Activated CD8-positive, alpha-beta memory T cell treated with anti-CD3 and anti-CD28 coated beads, Interleukin-2, amount 10 ng/mL, durations not matched to agents 7 days and 5 days (primary cell): Measurements from ENCODE around the gene PTPRN2. TPM values are rescaled to one million over a fixed set of nuclear protein-coding genes. Genes with fewer than 3 reads are reported as not detected.

ENCODE experiments used
- ATAC-seq: fragments of 150-1000 bp; cut with Tn5 transposase; one replicate; pipeline ENCODE4 v1.10.0; 2021; ENCODE audit warnings: moderate library complexity
- CTCF ChIA-PET: fragments of 350-600 bp; sonication (Branson Sonifier 250); formaldehyde crosslinking; loops from one replicate; lab custom pipeline; 2021; ENCODE audit warnings: antibody characterized with exemption; lab: Charles Lee
- DNase-seq: peaks from one replicate; pipeline ENCODE4 v3.0.0-alpha.2; 2020
- H3K27ac Mint-ChIP-seq: one replicate; pipeline ENCODE4 v1.8.0; 2021; ENCODE audit warnings: mild to moderate bottlenecking, mixed read lengths
- H3K27me3 Mint-ChIP-seq: one replicate; pipeline ENCODE4 v1.8.0; 2021; ENCODE audit warnings: mixed read lengths
- H3K36me3 Mint-ChIP-seq: one replicate; pipeline ENCODE4 v1.8.0; 2021; ENCODE audit warnings: mild to moderate bottlenecking, mixed read lengths
- H3K4me1 Mint-ChIP-seq: one replicate; pipeline ENCODE4 v1.8.0; 2021; ENCODE audit warnings: mixed read lengths
- H3K4me3 Mint-ChIP-seq: one replicate; pipeline ENCODE4 v1.8.0; 2021; ENCODE audit warnings: mild to moderate bottlenecking, moderate library complexity, mixed read lengths
- H3K9me3 Mint-ChIP-seq: one replicate; pipeline ENCODE4 v1.8.0; 2022; ENCODE audit warnings: low read depth, mixed read lengths
- total RNA-seq, 2 experiments: library from RNA; stranded (reverse); gene quantifications; one replicate each; pipeline ENCODE4 v1.2.3, GENCODE V29; 2021

The PTPRN2 gene
- total RNA-seq, 2 experiments from 2014 or later: 3.2 to 5.7 TPM

- H3K9me3 Mint-ChIP-seq: no peaks in the 10 kb centered on the region
- H3K27me3 Mint-ChIP-seq: no peaks in the 10 kb centered on the region
- ATAC-seq: no peak
- H3K27ac Mint-ChIP-seq: no peak overlapping the region
- H3K4me3 Mint-ChIP-seq: no peak overlapping the region
- CTCF ChIA-PET: interaction anchor here (1.1 to 1.7 kb wide), 2 partner anchors 12 to 15 kb away, joined by 3 to 4 read pairs; no protein-coding TSS in a partner anchor
- H3K36me3 Mint-ChIP-seq: no peaks in the 10 kb centered on the region
- no peaks in the 10 kb centered on the region for H3K4me1 Mint-ChIP-seq
- DNase-seq: no peak
Observed at GRCh38 chr7:158024351-158024715, 563.3 kb downstream of the PTPRN2 start.

- Mint-ChIP-seq H3K4me1 (no peaks in the 10 kb centered on the region), H3K9me3 (no peaks in the 10 kb centered on the region), H3K27me3 (no peaks in the 10 kb centered on the region), H3K27ac (no peak overlapping the region), H3K4me3 (no peak overlapping the region), H3K36me3 (no peaks in the 10 kb centered on the region)
- CTCF ChIA-PET: interaction anchor here (1.1 kb wide), 1 partner anchor 12 kb away, joined by 3 read pairs; no protein-coding TSS in a partner anchor
- DNase-seq (no peak), ATAC-seq (no peak)
Observed at GRCh38 chr7:158023681-158024350, 563.8 kb downstream of the PTPRN2 start.

GRCh38 chr7:158023157-158023556, 564.5 kb downstream of the PTPRN2 start:
- H3K27ac Mint-ChIP-seq: no peak overlapping the region
- no peaks in the 10 kb centered on the region for H3K4me1 Mint-ChIP-seq
- H3K9me3 Mint-ChIP-seq: no peaks in the 10 kb centered on the region
- no peak for DNase-seq
- H3K36me3 Mint-ChIP-seq: no peaks in the 10 kb centered on the region
- H3K4me3 Mint-ChIP-seq: no peak overlapping the region
- CTCF ChIA-PET: no interaction called here
- no peak for ATAC-seq
- no peaks in the 10 kb centered on the region for H3K27me3 Mint-ChIP-seq

GRCh38 chr7:158022601-158023000, 565.0 kb downstream of the PTPRN2 start:
- no peaks in the 10 kb centered on the region for H3K9me3 Mint-ChIP-seq

GRCh38 chr7:158021836-158022235, 565.8 kb downstream of the PTPRN2 start:
- DNase-seq (no peak), ATAC-seq (no peak)
- H3K4me3 Mint-ChIP-seq: no peak overlapping the region
- no peaks in the 10 kb centered on the region for H3K27me3 Mint-ChIP-seq
- no peaks in the 10 kb centered on the region for H3K36me3 Mint-ChIP-seq
- no peaks in the 10 kb centered on the region for H3K9me3 Mint-ChIP-seq
- H3K4me1 Mint-ChIP-seq: no peaks in the 10 kb centered on the region
- no peak overlapping the region for H3K27ac Mint-ChIP-seq
- CTCF ChIA-PET: no interaction called here

More at GRCh38 chr7:158022601-158023000, 565.0 kb downstream of the PTPRN2 start:
- ATAC-seq (no peak), DNase-seq (no peak)
- CTCF ChIA-PET: no interaction called here
- no peaks in the 10 kb centered on the region for H3K36me3 Mint-ChIP-seq
- H3K27ac Mint-ChIP-seq: no peak overlapping the region
- no peaks in the 10 kb centered on the region for H3K27me3 Mint-ChIP-seq
- H3K4me3 Mint-ChIP-seq: no peak overlapping the region
- no peaks in the 10 kb centered on the region for H3K4me1 Mint-ChIP-seq

GRCh38 chr7:158020706-158021095, 566.9 kb downstream of the PTPRN2 start:
- no peak overlapping the region for H3K4me3 Mint-ChIP-seq
- no peaks in the 10 kb centered on the region for H3K36me3 Mint-ChIP-seq
- no peaks in the 10 kb centered on the region for H3K9me3 Mint-ChIP-seq
- H3K4me1 Mint-ChIP-seq: no peaks in the 10 kb centered on the region
- no peak overlapping the region for H3K27ac Mint-ChIP-seq
- ATAC-seq (no peak), DNase-seq (no peak)
- H3K27me3 Mint-ChIP-seq: no peaks in the 10 kb centered on the region
- CTCF ChIA-PET: no interaction called here

GRCh38 chr7:158019726-158020705, 567.6 kb downstream of the PTPRN2 start:
- CTCF ChIA-PET: no interaction called here
- Mint-ChIP-seq H3K4me3 (no peak overlapping the region), H3K9me3 (no peaks in the 10 kb centered on the region), H3K36me3 (no peaks in the 10 kb centered on the region), H3K27ac (no peak overlapping the region), H3K27me3 (no peaks in the 10 kb centered on the region), H3K4me1 (no peaks in the 10 kb centered on the region)
- DNase-seq (no peak), ATAC-seq (no peak)

GRCh38 chr7:158018971-158019645, 568.5 kb downstream of the PTPRN2 start:
- no peaks in the 10 kb centered on the region for H3K27me3 Mint-ChIP-seq
- no peaks in the 10 kb centered on the region for H3K4me1 Mint-ChIP-seq
- DNase-seq: no peak
- H3K4me3 Mint-ChIP-seq: no peak overlapping the region
- no peak overlapping the region for H3K27ac Mint-ChIP-seq
- no peaks in the 10 kb centered on the region for H3K36me3 Mint-ChIP-seq
- CTCF ChIA-PET: no interaction called here
- no peaks in the 10 kb centered on the region for H3K9me3 Mint-ChIP-seq
- no peak for ATAC-seq

GRCh38 chr7:158018098-158018762, 569.4 kb downstream of the PTPRN2 start:
- no peak for DNase-seq
- ATAC-seq: no peak
- H3K36me3 Mint-ChIP-seq: no peaks in the 10 kb centered on the region
- H3K9me3 Mint-ChIP-seq: no peaks in the 10 kb centered on the region
- no peaks in the 10 kb centered on the region for H3K4me1 Mint-ChIP-seq
- CTCF ChIA-PET: no interaction called here
- no peaks in the 10 kb centered on the region for H3K27me3 Mint-ChIP-seq
- H3K4me3 Mint-ChIP-seq: no peak overlapping the region
- H3K27ac Mint-ChIP-seq: no peak overlapping the region

- DNase-seq: no peak
- CTCF ChIA-PET: no interaction called here
- Mint-ChIP-seq H3K36me3 (no peaks in the 10 kb centered on the region), H3K27ac (no peak overlapping the region), H3K9me3 (no peaks in the 10 kb centered on the region), H3K4me3 (no peak overlapping the region), H3K27me3 (no peaks in the 10 kb centered on the region), H3K4me1 (no peaks in the 10 kb centered on the region)
- no peak for ATAC-seq
Observed at GRCh38 chr7:158017111-158018097, 570.2 kb downstream of the PTPRN2 start.

GRCh38 chr7:158016180-158017097, 571.2 kb downstream of the PTPRN2 start:
- no peaks in the 10 kb centered on the region for H3K9me3 Mint-ChIP-seq
- H3K4me1 Mint-ChIP-seq: no peaks in the 10 kb centered on the region
- no peak for DNase-seq
- H3K4me3 Mint-ChIP-seq: no peak overlapping the region
- CTCF ChIA-PET: no interaction called here
- no peaks in the 10 kb centered on the region for H3K36me3 Mint-ChIP-seq
- no peaks in the 10 kb centered on the region for H3K27me3 Mint-ChIP-seq
- H3K27ac Mint-ChIP-seq: no peak overlapping the region
- no peak for ATAC-seq
